OCI-LY7 (cell line): ENCODE results near the gene CPZ. TPM values are rescaled to one million over a fixed set of nuclear protein-coding genes. Genes with fewer than 3 reads are reported as not detected.

Experiments used
- BruUV-seq: library from RNA; stranded (reverse); fragments of 400-500 nt; replicated peaks from 2 replicates; lab custom pipeline; 2021; lab: Mats Ljungman, UMichigan
- CTCF ChIA-PET: fragments of 300-600 bp; sonication (Branson Sonifier 250); formaldehyde crosslinking; loops from one replicate; lab custom pipeline; 2022; ENCODE audit warnings: antibody characterized with exemption; ENCODE audit not compliant: unreplicated experiment; lab: Charles Lee
- POLR2A ChIA-PET: fragments of 300-600 bp; sonication (Branson Sonifier 250); formaldehyde crosslinking; loops from one replicate; lab custom pipeline; 2022; ENCODE audit warnings: antibody characterized with exemption; lab: Charles Lee
- DNase-seq: peaks from one replicate; pipeline ENCODE4 v3.0.0-alpha.2; 2015; ENCODE audit warnings: low spot score
- H2AFZ ChIP-seq: fragments of 200-600 bp; sonication (generic), shearing (Covaris generic); 2 replicates; pipeline ENCODE4 v1.6.1; 2014; ENCODE audit warnings: mild to moderate bottlenecking, antibody characterized with exemption, low read length, moderate library complexity
- H3K27ac ChIP-seq: fragments of 200-600 bp; sonication (generic); 2 replicates; pipeline ENCODE4 v1.5.1; 2014; ENCODE audit warnings: mixed run types, low read depth, mild to moderate bottlenecking, moderate library complexity, low read length, inconsistent platforms; ENCODE audit not compliant: poor library complexity, severe bottlenecking
- H3K36me3 ChIP-seq: fragments of 200-600 bp; sonication (generic); 2 replicates; pipeline ENCODE4 v1.6.1; 2014; ENCODE audit warnings: mild to moderate bottlenecking, antibody characterized with exemption, low read length, moderate library complexity, mixed read lengths; ENCODE audit not compliant: insufficient read depth
- H3K4me1 ChIP-seq: fragments of 200-600 bp; sonication (generic); 2 replicates; pipeline ENCODE4 v1.5.1; 2014; ENCODE audit warnings: mild to moderate bottlenecking, low read length; ENCODE audit not compliant: insufficient read depth, poor library complexity, severe bottlenecking
- H3K4me2 ChIP-seq: fragments of 200-600 bp; sonication (generic); 2 replicates; pipeline ENCODE4 v1.6.1; 2014; ENCODE audit warnings: mild to moderate bottlenecking, low read length
- H3K4me3 ChIP-seq: fragments of 200-600 bp; sonication (generic); 2 replicates; pipeline ENCODE4 v1.5.1; 2014; ENCODE audit warnings: mild to moderate bottlenecking, low read depth, low read length; ENCODE audit not compliant: poor library complexity, severe bottlenecking
- H3K79me2 ChIP-seq: fragments of 200-600 bp; sonication (generic); 2 replicates; pipeline ENCODE4 v1.6.1; 2016; ENCODE audit warnings: low read depth, mild to moderate bottlenecking, low read length, moderate library complexity, mixed read lengths; ENCODE audit not compliant: insufficient read depth
- H3K9me2 ChIP-seq: fragments of 200-600 bp; sonication (generic); 2 replicates; pipeline ENCODE4 v1.6.1; 2016; ENCODE audit warnings: mild to moderate bottlenecking, low read length, mixed read lengths; ENCODE audit not compliant: insufficient read depth
- H3K9me3 ChIP-seq: fragments of 200-600 bp; sonication (generic); 2 replicates; pipeline ENCODE4 v1.6.1; 2014; ENCODE audit warnings: mild to moderate bottlenecking, mixed run types, low read length, mixed read lengths
- H4K20me1 ChIP-seq: fragments of 200-600 bp; sonication (generic); 2 replicates; pipeline ENCODE4 v1.6.1; 2014; ENCODE audit warnings: mild to moderate bottlenecking, antibody characterized with exemption, low read length, moderate library complexity, mixed read lengths; ENCODE audit not compliant: insufficient read depth
- EZH2phosphoT487 ChIP-seq: fragments of 200-600 bp; sonication (generic); IDR thresholded peaks from 2 replicates; pipeline ENCODE4 v1.6.1; 2018; ENCODE audit warnings: low read depth, borderline replicate concordance, mild to moderate bottlenecking, mixed run types, antibody characterized with exemption, low read length, moderate library complexity, mixed read lengths
- intact Hi-C: fragments of 100-400 bp; cut with micrococcal nuclease; formaldehyde crosslinking; loops from one replicate; pipeline ENCODE4 v1.10.0; 2022; ENCODE audit not compliant: unreplicated experiment
- total RNA-seq, 2 experiments: library from RNA; depleted of rRNA in 1 of 2; stranded (reverse); fragments of >200 nt in 1 of 2; shearing (Covaris generic) in 1 of 2; gene quantifications; 2 replicates each; pipeline ENCODE4 v1.2.3, GENCODE V29; 2014 to 2022
- TF ChIP-seq, protein P1 (sequence below): fragments of 200-600 bp; sonication (generic); conservative IDR thresholded peaks from 2 replicates; pipeline ENCODE4 v1.5.1; 2014; ENCODE audit warnings: mild to moderate bottlenecking, antibody characterized with exemption, low read length, moderate library complexity, mixed read lengths

CPZ gene
- total RNA-seq, 2 experiments from 2014 or later = not detected

GRCh38 chr4:8580321-8581093 is 12.1 kb upstream of the CPZ start, which contains the start of gene GPR78:
Gene GPR78, plus strand, starts transcription at chr4:8580392. Its CDS starts 591 bp downstream, at chr4:8580983.
- no peaks in the 10 kb centered on the region for H3K9me3 ChIP-seq
- no TSS peak for BruUV-seq
- ChIA-PET POLR2A (no interaction called here), CTCF (no interaction called here)
- no peaks in the 10 kb centered on the region for H3K9me2 ChIP-seq
- no peaks in the 10 kb centered on the region for H3K36me3 ChIP-seq
- no peak within 1 kb of the TSS for H3K27ac ChIP-seq
- H3K4me3 ChIP-seq = no peak within 1 kb of the TSS
- DNase-seq = no peak
- TF ChIP-seq, protein P1, sequence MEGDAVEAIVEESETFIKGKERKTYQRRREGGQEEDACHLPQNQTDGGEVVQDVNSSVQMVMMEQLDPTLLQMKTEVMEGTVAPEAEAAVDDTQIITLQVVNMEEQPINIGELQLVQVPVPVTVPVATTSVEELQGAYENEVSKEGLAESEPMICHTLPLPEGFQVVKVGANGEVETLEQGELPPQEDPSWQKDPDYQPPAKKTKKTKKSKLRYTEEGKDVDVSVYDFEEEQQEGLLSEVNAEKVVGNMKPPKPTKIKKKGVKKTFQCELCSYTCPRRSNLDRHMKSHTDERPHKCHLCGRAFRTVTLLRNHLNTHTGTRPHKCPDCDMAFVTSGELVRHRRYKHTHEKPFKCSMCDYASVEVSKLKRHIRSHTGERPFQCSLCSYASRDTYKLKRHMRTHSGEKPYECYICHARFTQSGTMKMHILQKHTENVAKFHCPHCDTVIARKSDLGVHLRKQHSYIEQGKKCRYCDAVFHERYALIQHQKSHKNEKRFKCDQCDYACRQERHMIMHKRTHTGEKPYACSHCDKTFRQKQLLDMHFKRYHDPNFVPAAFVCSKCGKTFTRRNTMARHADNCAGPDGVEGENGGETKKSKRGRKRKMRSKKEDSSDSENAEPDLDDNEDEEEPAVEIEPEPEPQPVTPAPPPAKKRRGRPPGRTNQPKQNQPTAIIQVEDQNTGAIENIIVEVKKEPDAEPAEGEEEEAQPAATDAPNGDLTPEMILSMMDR = no peak
- TF ChIP-seq EZH2phosphoT487 = no peak
- no peaks in the 10 kb centered on the region for H4K20me1 ChIP-seq
- intact Hi-C loops = no loop called here
- no peak within 1 kb of the TSS for H3K4me2 ChIP-seq
- H3K4me1 ChIP-seq = no peaks in the 10 kb centered on the region
- no peak within 1 kb of the TSS for H2AFZ ChIP-seq
- no peaks in the 10 kb centered on the region for H3K79me2 ChIP-seq

GRCh38 chr4:8581094-8581861 is 11.3 kb upstream of the CPZ start:
- H3K4me2 ChIP-seq = no peak overlapping the region
- H3K9me2 ChIP-seq = no peaks in the 10 kb centered on the region
- POLR2A ChIA-PET = no interaction called here
- H4K20me1 ChIP-seq = no peaks in the 10 kb centered on the region
- H3K4me1 ChIP-seq = no peaks in the 10 kb centered on the region
- CTCF ChIA-PET = no interaction called here
- no peak overlapping the region for H3K4me3 ChIP-seq
- no peaks in the 10 kb centered on the region for H3K9me3 ChIP-seq
- BruUV-seq = no TSS peak
- intact Hi-C loops = no loop called here
- H2AFZ ChIP-seq = no peak overlapping the region
- no peak for DNase-seq
- TF ChIP-seq EZH2phosphoT487 = no peak
- H3K79me2 ChIP-seq = no peaks in the 10 kb centered on the region
- H3K36me3 ChIP-seq = no peaks in the 10 kb centered on the region
- no peak overlapping the region for H3K27ac ChIP-seq

DNA sequence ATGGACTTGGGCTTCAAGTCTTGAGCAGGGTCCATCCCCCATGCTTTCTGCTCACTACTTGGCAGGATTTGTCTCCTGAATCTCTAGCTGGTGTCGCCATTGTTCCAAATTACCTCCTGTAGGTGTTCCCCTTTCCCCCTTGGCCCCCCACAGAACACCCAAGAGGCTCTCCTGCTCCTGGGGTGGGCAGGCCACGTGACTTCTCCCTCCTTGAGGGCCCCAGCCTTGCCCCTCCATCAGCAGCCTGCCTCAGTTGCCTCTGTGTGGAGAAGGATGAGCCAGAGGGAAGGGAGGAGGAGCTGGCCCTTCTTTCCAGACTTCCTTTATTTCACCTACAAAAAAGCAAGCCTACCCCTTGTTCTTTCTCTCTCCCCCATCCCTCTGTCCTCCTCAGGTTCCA is 10.5 kb upstream of the CPZ start:
- H3K4me3 ChIP-seq = no peak overlapping the region
- H3K9me3 ChIP-seq = no peaks in the 10 kb centered on the region
- intact Hi-C loops = no loop called here
- no peak overlapping the region for H2AFZ ChIP-seq
- BruUV-seq = no TSS peak
- H4K20me1 ChIP-seq = no peaks in the 10 kb centered on the region
- CTCF ChIA-PET = no interaction called here
- H3K4me1 ChIP-seq = no peaks in the 10 kb centered on the region
- no peak overlapping the region for H3K4me2 ChIP-seq
- H3K79me2 ChIP-seq = no peaks in the 10 kb centered on the region
- no peaks in the 10 kb centered on the region for H3K36me3 ChIP-seq
- POLR2A ChIA-PET = no interaction called here
- no peak for DNase-seq
- no peak overlapping the region for H3K27ac ChIP-seq
- H3K9me2 ChIP-seq = no peaks in the 10 kb centered on the region
- TF ChIP-seq, protein P1 = no peak
- TF ChIP-seq EZH2phosphoT487 = no peak
